Rectal smooth muscle tissue (tissue), 1 donor: ENCODE data around the gene ASTL.
"Not testable (repeated sequence)": the region's sequence is repeated elsewhere in the genome, so short reads cannot be mapped to it uniquely, and the experiment has no call there.

Experiments
- H3K27ac ChIP-seq: one replicate; pipeline ENCODE4 v1.7.0; 2013; ENCODE audit warnings: low read depth, low read length, inconsistent platforms
- H3K27me3 ChIP-seq: one replicate; pipeline ENCODE4 v1.7.0; 2013; ENCODE audit warnings: low read length; ENCODE audit not compliant: control insufficient read depth, insufficient read depth
- H3K36me3 ChIP-seq: one replicate; pipeline ENCODE4 v1.7.0; 2013; ENCODE audit warnings: low read length; ENCODE audit not compliant: control insufficient read depth, insufficient read depth
- H3K4me1 ChIP-seq: one replicate; pipeline ENCODE4 v1.7.0; 2013; ENCODE audit warnings: low read length; ENCODE audit not compliant: control insufficient read depth, insufficient read depth
- H3K4me3 ChIP-seq: one replicate; pipeline ENCODE4 v1.7.0; 2013; ENCODE audit warnings: low read length
- H3K9ac ChIP-seq: one replicate; pipeline ENCODE4 v1.7.0; 2013; ENCODE audit warnings: low read length

The ASTL gene

GRCh38 chr2:96170626-96171025 lies 32.3 kb upstream of the ASTL start:
- Histone ChIP-seq H3K4me1 (no peaks in the 10 kb centered on the region), H3K27ac (no peak overlapping the region), H3K27me3 (no peaks in the 10 kb centered on the region), H3K4me3 (no peak overlapping the region), H3K36me3 (no peaks in the 10 kb centered on the region), H3K9ac (no peak overlapping the region)

- Histone ChIP-seq H3K27me3 (no peaks in the 10 kb centered on the region), H3K4me3 (no peak overlapping the region), H3K36me3 (no peaks in the 10 kb centered on the region), H3K27ac (no peak overlapping the region), H3K9ac (no peak overlapping the region), H3K4me1 (no peaks in the 10 kb centered on the region)
These were observed 31.7 kb upstream of the ASTL start for GRCh38 chr2:96169868-96170507.

GRCh38 chr2:96167407-96168013 lies 29.2 kb upstream of the ASTL start:
- no peak overlapping the region for H3K4me3 ChIP-seq
- no peaks in the 10 kb centered on the region for H3K36me3 ChIP-seq
- no peak overlapping the region for H3K27ac ChIP-seq
- no peak overlapping the region for H3K9ac ChIP-seq
- H3K27me3 ChIP-seq = no peaks in the 10 kb centered on the region
- no peaks in the 10 kb centered on the region for H3K4me1 ChIP-seq

- Histone ChIP-seq H3K4me1 (no peaks in the 10 kb centered on the region), H3K27me3 (no peaks in the 10 kb centered on the region), H3K4me3 (no peak overlapping the region), H3K9ac (no peak overlapping the region), H3K27ac (no peak overlapping the region), H3K36me3 (no peaks in the 10 kb centered on the region)
These were observed 26.3 kb upstream of the ASTL start for GRCh38 chr2:96164459-96165184.

DNA sequence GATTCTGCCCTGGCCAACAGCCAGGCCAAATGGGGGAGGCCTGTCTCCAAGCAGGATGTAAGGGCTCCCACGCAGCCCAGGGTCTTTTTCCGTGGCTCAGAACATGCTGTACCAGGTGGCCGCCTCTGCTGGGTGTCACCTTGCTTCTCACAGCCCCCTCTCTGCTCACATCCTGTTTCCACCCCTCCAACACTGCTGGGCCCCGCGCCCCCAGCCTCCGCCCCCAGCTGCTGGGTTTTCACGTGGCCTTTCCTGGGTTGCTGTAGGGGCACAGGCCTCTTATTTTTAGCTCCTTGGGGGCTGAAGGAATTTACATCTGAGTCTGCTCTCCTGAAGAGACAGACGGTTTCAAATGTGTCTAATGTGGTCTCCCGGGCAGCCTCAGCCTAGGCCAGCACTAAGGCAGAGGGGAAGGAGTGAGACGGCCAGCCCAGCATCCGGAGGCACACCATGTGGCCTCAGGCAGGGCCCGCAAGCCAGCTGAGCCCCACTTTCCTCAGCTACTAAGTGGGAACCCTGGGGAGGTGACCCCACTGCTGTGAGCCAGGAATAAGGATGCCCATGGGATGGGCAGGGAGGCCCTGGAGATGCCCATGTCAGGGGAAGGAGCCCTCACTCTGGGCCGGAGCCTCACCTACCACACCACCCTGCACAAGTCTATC lies 25.6 kb upstream of the ASTL start:
- Histone ChIP-seq H3K27ac (no peak overlapping the region), H3K36me3 (no peaks in the 10 kb centered on the region), H3K9ac (no peak overlapping the region), H3K4me1 (no peaks in the 10 kb centered on the region), H3K4me3 (no peak overlapping the region), H3K27me3 (no peaks in the 10 kb centered on the region)

DNA sequence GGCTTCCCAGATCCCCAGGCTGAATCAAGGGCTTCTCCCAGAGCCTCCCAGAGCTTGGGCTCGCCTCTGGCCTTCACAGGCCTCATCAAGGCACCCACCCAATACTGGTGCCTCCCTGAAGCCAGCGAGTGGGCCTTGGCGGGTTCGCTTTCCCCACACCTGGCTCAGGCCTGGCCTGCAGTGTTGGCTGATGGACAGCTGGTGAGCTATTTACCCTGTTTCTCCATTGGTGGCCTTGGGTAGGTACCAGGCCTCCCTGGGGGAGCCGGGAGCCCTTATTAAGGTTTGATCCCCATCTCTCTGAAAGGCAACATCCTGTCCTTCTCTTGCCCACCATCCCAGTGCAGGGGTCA lies 25.1 kb upstream of the ASTL start:
- H3K9ac ChIP-seq = no peak overlapping the region
- H3K36me3 ChIP-seq = no peaks in the 10 kb centered on the region
- H3K27me3 ChIP-seq = no peaks in the 10 kb centered on the region
- no peak overlapping the region for H3K4me3 ChIP-seq
- no peaks in the 10 kb centered on the region for H3K4me1 ChIP-seq
- H3K27ac ChIP-seq = no peak overlapping the region

DNA sequence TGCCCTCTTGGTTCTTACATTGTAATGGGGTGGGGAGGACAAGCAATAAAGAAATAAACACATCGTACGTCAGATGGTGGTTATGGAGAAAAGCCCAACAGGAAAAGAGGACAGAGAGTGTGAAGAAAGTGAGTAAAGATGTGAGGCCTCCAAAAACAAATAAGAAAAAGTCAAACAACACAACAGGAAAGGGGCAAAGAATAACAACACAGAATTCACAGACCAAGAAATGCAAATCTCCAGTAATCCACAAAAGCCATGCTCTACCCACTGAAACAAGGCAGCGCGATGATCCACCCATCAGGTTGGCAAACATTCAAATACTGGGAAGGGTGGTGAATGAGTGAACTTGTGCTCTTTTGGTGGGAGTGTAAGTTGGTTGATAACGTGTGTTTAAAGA lies 23.6 kb upstream of the ASTL start:
- no peaks in the 10 kb centered on the region for H3K27me3 ChIP-seq
- no peak overlapping the region for H3K27ac ChIP-seq
- H3K36me3 ChIP-seq = no peaks in the 10 kb centered on the region
- H3K4me1 ChIP-seq = no peaks in the 10 kb centered on the region
- H3K4me3 ChIP-seq = no peak overlapping the region
- no peak overlapping the region for H3K9ac ChIP-seq

- not testable (repeated sequence) for H3K36me3 ChIP-seq, H3K27ac ChIP-seq, H3K4me3 ChIP-seq, H3K4me1 ChIP-seq, H3K27me3 ChIP-seq, H3K9ac ChIP-seq
These were observed 22.1 kb upstream of the ASTL start for GRCh38 chr2:96160366-96160765.

DNA sequence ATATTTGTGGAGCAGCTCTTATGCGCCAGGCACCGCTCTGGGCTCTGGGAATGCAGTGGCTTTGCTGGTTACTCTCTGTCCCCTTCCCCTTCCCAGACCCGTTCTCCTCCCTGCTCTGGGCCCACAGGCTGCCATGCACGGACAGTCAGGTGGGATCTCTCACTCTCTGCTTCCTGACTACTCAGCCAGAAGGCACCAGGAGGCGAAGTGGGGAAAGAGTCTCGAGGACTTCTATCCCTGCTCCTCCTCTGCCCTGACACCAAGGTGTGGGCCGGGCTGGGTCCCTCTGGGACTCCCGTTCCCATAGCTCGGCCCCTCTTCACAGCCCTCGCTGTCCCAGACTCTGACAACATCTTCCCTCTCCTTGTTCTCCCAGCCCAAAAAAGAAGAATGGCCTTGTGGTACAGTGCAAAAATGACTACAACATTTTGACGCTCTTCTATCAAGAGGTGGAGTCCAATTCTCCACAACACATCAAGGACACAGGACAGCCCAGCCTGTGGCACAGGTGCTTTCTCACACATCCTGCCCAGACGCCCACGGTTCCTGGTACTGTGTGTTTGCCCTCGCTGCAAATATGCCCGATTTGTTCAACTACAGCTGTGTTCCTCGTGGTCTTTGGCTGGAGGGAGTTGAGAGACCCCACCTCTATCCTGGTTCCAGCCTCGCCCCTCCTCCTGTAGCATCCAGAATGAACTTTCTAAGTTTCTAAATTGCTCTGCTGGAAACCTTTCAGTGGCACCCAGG lies 21.0 kb upstream of the ASTL start:
- Histone ChIP-seq H3K4me1 (no peaks in the 10 kb centered on the region), H3K36me3 (no peaks in the 10 kb centered on the region), H3K9ac (no peak overlapping the region), H3K27me3 (no peaks in the 10 kb centered on the region), H3K27ac (no peak overlapping the region), H3K4me3 (no peak overlapping the region)

DNA sequence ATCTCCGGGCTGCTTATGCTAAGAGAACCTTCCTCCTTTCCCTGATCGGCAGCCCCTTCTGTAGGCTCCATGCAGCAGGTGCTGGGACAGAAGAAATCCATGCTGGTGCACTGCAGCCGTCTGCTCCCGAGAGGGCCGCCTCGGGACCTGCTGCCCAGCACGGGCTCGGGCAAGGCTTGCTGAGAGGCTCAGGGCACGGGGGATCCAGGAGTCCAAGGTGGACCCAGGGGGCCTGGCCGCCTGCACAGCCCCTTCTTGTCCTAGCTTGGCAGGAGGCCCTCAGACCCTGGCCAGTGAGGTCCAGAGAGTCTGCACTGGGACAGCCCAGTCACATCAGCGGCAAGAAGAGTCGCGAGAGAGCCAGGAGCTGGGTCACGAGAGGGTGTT lies 20.2 kb upstream of the ASTL start:
- H3K27ac ChIP-seq = no peak overlapping the region

GRCh38 chr2:96157649-96158553 lies 19.6 kb upstream of the ASTL start:
- no peak overlapping the region for H3K9ac ChIP-seq
- no peak overlapping the region for H3K4me3 ChIP-seq
- H3K27ac ChIP-seq = no peak overlapping the region
- H3K36me3 ChIP-seq = no peaks in the 10 kb centered on the region
- H3K27me3 ChIP-seq = no peaks in the 10 kb centered on the region
- H3K4me1 ChIP-seq = no peaks in the 10 kb centered on the region

More for the DNA sequence above, 20.2 kb upstream of the ASTL start:
- H3K4me1 ChIP-seq = no peaks in the 10 kb centered on the region
- H3K36me3 ChIP-seq = no peaks in the 10 kb centered on the region
- H3K9ac ChIP-seq = no peak overlapping the region
- H3K4me3 ChIP-seq = no peak overlapping the region
- H3K27me3 ChIP-seq = no peaks in the 10 kb centered on the region
